Epithelial cell of prostate (primary cell): ENCODE results near the gene MRPL10.

Experiments
- DNase-seq: peaks from one replicate; pipeline ENCODE4 v3.0.0-alpha.2; 2011; ENCODE audit warnings: low read depth, low spot score
- H3K27ac ChIP-seq: fragments of 450-650 bp; 2 replicates; pipeline ENCODE4 v1.5.1; 2017; ENCODE audit warnings: mild to moderate bottlenecking

The MRPL10 gene

GRCh38 chr17:47862621-47863440 is 31.5 kb upstream of the MRPL10 start:
- DNase-seq = peak; percentile 63

DNA sequence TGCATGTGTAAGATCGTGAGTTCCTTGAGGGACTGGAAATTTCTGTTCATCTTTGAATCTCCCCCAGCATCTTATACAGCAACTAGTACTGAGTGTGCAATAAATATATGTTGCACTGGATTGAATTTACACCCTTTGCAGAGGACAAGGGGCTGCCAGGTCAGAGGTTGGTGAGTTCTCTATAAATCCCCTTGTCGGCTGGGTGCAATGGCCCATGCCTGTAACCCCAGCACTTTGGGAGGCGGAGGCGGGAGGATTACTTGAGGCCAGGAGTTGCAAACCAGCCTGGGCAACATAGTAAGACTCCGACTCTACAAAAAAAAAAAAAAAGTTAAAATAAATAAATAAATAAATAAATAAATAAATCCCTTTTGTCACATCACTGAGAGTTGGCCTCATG is 29.0 kb upstream of the MRPL10 start:
- H3K27ac ChIP-seq = no peak overlapping the region
- no peak for DNase-seq

More at GRCh38 chr17:47862621-47863440, 31.5 kb upstream of the MRPL10 start:
- H3K27ac ChIP-seq = peak overlapping the region; percentile 97

DNA sequence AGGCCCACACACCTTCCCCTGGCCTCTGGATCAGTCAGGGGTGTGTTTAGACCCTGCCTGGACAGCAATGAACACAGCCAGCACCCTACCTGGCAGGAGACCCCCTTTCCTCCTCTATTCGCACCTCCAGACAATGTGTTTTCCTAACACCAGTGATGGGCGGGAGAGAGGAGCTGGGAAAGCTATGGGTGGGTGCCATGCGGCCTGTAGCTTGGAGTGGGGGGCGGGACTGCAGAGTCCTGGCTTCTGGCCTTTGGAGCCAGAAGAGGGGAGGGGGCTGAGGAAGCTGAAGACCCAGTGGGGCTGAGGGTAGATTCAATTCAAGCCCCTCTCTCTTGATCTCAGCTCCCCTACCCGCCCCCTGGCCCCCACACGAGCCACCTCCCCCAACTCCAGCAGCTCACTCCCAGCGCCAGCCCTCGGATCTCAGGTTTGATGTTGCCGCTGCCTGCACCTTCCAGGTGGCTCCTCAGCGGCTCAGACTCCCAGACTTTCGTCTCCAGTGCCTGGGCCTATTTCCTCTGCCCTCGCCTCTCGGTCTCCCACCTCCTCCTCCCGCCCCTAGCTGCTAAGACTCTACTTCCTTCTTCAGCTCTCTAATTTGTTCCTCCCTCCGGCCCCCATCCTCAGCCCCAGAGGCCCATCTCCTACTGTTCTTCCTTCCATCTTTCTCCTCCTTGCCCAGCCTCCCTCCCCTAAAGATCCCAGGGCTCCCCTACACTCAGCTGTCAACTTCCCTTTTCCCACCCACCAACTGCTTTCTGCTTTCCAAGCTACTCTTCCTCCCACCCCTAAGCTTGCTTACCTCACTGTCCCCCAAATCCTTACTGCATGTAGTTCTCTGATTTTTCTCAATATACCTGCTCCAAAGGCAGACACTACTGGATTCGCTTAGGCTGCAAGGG is 26.5 kb upstream of the MRPL10 start:
- no peak for DNase-seq
- no peak overlapping the region for H3K27ac ChIP-seq

- no peak for DNase-seq
Observed at GRCh38 chr17:47856830-47857229, 25.5 kb upstream of the MRPL10 start.

DNA sequence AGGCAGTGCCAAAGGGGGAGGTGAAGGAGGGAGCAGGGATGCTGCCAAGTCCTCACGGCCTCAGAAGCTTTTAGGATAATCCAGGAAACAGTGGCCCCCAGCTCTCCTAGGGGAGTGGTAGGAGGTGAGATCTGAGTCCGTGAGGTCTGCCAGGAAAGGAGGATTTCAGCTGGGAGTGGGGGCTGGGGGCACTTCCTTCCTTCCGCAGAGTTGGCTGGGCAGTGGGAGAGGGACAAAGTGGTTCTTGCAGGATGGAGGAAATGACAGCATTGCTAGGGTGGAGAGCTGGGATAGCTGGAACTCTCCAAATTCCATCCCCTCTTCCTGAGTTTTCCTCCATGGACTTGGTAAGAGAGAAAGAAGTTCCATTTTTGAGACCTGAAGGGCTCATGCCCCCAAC is 24.4 kb upstream of the MRPL10 start:
- no peak overlapping the region for H3K27ac ChIP-seq
- no peak for DNase-seq

More at GRCh38 chr17:47856830-47857229, 25.5 kb upstream of the MRPL10 start:
- H3K27ac ChIP-seq = no peak overlapping the region

DNA sequence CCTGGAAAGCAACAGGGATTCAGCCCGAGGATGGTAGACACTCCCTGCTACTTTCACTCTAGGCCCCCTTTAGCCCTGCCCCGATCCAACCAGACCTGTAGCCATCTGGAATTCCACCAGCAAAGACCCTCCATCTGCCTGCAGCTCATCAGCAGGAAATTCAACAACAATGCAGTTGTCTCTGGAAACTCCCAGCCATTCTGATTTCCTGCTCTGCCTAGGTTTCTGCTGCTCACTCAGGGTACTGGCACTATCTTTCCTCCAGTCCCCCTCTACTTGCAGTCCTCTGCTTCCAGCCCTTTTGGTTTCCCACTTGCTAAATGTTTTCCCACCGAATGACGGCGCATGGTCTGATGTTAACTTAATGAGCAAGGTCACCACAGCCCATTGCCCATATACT is 22.3 kb upstream of the MRPL10 start:
- H3K27ac ChIP-seq = no peak overlapping the region
- no peak for DNase-seq

GRCh38 chr17:47852113-47852949 is 21.0 kb upstream of the MRPL10 start:
- DNase-seq = no peak
- H3K27ac ChIP-seq = no peak overlapping the region

DNA sequence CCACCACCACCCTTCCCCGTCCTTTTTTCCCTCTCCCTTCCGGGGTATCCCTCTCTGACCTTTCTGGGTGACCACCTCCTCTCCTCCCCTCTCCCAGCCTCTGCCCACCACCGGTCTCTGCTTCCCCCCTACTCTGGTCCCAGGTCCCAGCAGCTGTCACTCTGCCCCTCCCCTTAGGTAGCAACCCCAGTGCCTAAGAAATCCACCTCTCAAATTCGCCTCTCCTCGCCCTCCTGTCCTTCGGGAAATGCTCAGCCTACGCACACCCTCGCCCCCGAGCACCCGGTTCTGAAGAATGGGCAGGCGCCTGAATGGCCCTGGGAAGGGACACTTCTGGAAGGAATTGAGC is 20.4 kb upstream of the MRPL10 start:
- no peak overlapping the region for H3K27ac ChIP-seq
- DNase-seq = no peak

DNA sequence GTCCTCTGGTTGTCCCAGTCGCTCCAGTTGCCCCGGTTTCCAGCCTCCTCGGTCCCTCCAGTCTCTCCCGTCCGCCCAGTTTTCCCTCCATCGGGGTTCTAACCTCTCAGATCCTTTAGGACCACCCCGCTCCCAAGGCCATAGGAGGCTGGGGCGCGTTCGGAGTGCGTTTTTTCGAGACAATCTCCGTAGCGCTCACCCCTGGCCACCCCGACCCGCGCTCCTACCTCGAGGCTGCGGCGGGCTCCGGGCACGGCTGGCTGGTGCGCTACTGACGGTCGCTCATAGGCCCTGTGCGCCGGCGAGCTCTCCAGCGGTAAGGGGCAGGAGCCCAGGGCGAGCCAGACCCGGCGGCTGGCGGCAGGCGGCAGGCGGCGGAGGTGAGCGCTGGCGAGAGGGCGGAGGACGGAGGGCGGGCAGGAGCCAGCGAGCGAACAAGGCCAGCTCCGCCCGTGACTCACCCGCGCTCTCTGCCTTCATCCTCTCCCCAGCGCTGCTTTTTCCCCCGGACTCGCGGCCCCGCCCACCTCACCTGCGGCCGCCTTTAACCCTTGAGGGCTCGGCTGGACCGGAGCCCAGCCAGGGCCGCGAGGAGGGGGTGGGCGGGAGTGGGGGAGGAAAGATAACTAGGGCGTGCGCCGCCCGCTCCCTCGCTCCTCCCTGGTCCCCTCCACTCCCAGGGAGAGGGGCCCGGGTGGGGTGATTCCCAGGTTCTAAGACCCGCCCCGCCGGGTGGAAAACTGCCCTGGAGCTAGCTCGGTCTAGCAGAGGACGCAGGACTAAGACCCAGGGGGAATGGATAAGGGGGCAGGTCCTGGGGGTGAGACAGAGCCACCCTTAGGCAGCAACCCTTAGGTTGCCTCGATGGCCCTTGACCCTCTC is 19.6 kb upstream of the MRPL10 start, which contains the start of gene SP6:
SP6 (minus strand) TSS at position 472 of the 882 bp plus-strand sequence. CDS start 2,734 bp downstream, outside the sequence.
- H3K27ac ChIP-seq = peak within 1 kb of the TSS; percentile 71
- peak; percentile 50 for DNase-seq

GRCh38 chr17:47850373-47850691 is 19.0 kb upstream of the MRPL10 start:
- DNase-seq = no peak
- peak overlapping the region; percentile 71 for H3K27ac ChIP-seq

- no peak overlapping the region for H3K27ac ChIP-seq
- DNase-seq = no peak
Observed at GRCh38 chr17:47848198-47848513, 16.8 kb upstream of the MRPL10 start.

DNA sequence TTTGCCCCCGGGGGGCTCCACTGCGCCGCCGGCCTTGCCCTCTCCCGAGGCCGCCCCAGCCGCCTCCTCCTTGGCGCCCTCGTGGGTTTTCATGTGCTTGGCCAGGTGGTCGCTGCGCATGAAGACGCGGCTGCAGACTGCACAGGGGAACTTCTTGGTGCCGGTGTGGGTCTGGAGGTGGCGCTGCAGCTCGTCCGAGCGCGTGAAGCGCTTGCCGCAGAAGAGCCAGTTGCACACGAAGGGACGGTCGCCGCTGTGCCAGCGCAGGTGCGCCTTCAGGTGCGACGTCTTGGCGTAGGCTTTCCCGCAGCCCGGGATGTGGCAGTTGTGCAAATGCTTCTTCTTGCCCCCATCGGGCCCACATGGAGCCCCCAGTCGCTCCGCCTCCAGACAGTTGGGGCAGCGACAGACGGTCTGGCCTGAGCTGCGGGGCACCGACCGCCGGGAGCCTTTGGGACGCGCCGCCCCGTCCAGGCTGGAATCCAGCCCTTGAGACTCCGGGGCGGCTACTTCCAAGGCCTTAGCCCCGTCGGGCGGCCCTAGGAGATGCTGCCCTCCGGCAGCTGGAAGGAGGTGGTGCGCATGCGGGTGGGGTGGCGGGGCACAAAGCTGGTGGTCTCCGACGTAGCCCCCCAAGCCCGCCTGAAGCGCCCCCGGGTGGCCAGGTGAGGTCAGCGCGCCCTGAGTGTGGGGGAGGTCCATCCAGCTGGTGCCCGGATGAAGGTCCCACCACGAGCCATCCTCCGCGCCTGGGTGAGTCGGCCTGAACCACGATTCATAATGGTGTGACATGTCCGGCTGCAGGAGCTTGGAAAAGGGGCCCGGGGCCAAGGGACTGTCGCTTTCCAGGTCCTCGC is 16.2 kb upstream of the MRPL10 start:
- H3K27ac ChIP-seq = no peak overlapping the region
- DNase-seq = no peak

DNA sequence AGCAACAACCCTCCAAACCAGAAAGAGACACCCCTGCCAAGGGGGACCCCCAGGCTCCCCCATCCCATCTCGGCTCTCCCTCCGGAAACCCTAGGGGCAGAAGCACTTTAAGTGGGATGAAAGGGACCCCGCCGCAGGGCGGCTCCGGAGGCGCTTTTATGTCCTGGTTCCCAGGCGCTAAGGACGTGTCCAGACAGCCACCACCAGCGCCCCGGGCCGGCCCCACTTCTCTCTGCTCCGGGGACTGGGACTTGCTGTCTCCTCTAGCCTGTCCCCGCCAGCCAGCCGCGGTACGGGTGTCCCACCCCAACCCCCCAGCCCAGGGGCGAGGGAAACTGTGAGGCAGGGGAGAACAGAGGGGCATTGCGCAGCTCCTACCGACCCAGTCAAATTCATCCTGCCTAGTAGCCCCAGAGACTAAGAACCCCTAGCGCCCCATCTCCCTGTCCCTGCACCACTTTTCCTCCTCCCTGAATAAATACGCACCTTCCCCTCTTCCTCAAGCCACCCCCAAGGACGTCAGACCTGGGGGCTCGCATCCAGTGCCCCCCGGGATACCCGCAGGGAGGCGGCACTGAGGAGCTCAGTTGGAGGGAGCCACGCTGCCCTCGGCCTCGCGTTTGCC is 15.5 kb upstream of the MRPL10 start:
- DNase-seq = no peak
- no peak overlapping the region for H3K27ac ChIP-seq

GRCh38 chr17:47845716-47846075 is 14.4 kb upstream of the MRPL10 start:
- no peak for DNase-seq
- H3K27ac ChIP-seq = no peak overlapping the region

DNA sequence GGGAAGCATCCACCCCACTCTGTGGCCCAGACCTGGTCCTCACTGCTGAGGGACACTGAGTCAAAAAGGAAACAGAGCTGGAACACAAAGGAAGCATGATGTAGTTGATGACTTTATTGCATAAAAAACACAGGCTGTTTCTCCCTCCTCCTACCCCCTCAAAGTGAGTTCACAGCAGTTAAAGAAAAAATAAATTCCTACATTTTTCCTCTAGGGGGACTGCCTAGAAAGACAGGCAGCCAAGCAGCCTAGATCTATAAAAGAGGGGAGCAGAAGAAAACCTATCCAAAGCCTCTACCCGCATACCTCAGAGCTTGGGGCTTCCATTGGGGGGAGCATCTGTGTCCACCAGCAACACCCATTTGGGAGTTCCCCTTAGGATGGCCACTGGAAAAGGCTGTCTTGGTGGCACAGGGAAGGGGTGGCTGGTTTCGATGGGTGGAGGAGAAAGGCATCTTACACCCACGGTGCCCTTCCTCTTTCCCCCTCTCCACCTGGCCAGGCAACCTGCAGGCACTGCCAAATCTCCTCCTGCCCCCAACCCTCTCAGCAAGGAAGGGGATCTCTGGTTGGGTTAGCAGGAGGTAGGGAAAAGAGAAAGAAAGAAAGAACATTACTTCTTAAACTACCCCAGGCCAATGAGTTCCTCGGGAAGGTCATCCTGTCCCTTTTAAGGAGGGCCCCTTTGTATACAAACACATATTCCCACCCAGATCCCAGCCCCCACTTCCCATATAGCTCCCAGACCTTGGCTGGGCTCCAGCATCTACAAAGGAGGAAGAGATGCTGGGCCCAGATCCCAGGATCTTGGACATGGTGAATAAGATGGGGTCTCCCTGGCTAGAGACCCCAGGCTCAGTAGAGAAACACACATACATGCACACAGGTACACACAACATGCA is 13.7 kb upstream of the MRPL10 start:
- DNase-seq = no peak

DNA sequence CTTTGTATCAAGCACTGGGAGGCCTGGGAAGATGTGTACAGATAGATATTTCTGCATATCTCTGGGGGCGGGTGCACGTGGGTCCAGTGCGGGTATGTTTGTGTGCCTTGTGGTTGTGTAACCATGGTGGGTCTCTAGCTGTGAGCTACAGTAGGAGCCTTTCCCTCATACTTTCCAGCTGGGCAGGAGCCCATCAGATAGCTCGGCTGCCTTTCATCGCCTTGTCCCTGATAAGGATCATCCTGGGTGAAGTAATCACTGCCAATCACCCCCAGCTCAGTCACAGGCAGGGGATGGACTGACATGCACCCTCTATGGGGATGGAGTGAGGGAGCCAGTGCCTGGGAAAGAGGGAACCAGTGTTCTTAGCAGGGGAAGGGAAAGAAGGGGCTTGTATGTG is 12.9 kb upstream of the MRPL10 start:
- DNase-seq = no peak
- no peak overlapping the region for H3K27ac ChIP-seq

More for the DNA sequence above, 13.7 kb upstream of the MRPL10 start:
- H3K27ac ChIP-seq = no peak overlapping the region

GRCh38 chr17:47843391-47843730 is 12.0 kb upstream of the MRPL10 start:
- H3K27ac ChIP-seq = peak overlapping the region; percentile 2
- DNase-seq = no peak
